A673 (cell line): ENCODE data around the gene TREM1.

Source experiments
- CTCF ChIP-seq: fragments of 300-800, 200-600 bp; sonication (generic); conservative IDR thresholded peaks from 2 replicates; pipeline ENCODE4 v1.5.1; 2017; ENCODE audit warnings: low read depth, mild to moderate bottlenecking, antibody characterized with exemption, low read length, moderate library complexity, mixed read lengths
- EZH2 ChIP-seq: fragments of 200-600 bp; sonication (generic); IDR thresholded peaks from 2 replicates; pipeline ENCODE4 v1.6.1; 2017; ENCODE audit warnings: borderline replicate concordance, low read depth, mild to moderate bottlenecking, mixed read lengths, antibody characterized with exemption, low read length; ENCODE audit not compliant: poor library complexity, severe bottlenecking

- TF ChIP-seq CTCF (no peak), EZH2 (no peak)
Observed at GRCh38 chr6:41283600-41283999, 2.9 kb downstream of the TREM1 start.
